ENCODE results near the gene AQP12B.

GRCh38 chr2:240724431-240724830 lies 41.7 kb upstream of the AQP12B start:
- TF ChIP-seq EZH2 (IDR thresholded peaks at IDR 0.05) (no peak), POLR2AphosphoS5 (IDR thresholded peaks at IDR 0.05; ENCODE audit: borderline replicate concordance, low read depth, low read length) (no peak), FOXP2 (optimal IDR thresholded peaks at IDR 0.05; ENCODE audit: control extremely low read depth, extremely low read length, insufficient read depth) (no peak)
